ENCODE data around the gene PCNX2. TPM values are rescaled to one million over a fixed set of nuclear protein-coding genes. Genes with fewer than 3 reads are reported as not detected.
A peak's percentile ranks its signal among the peaks of the same experiment; 100 is the strongest.

PCNX2 gene, protein sequence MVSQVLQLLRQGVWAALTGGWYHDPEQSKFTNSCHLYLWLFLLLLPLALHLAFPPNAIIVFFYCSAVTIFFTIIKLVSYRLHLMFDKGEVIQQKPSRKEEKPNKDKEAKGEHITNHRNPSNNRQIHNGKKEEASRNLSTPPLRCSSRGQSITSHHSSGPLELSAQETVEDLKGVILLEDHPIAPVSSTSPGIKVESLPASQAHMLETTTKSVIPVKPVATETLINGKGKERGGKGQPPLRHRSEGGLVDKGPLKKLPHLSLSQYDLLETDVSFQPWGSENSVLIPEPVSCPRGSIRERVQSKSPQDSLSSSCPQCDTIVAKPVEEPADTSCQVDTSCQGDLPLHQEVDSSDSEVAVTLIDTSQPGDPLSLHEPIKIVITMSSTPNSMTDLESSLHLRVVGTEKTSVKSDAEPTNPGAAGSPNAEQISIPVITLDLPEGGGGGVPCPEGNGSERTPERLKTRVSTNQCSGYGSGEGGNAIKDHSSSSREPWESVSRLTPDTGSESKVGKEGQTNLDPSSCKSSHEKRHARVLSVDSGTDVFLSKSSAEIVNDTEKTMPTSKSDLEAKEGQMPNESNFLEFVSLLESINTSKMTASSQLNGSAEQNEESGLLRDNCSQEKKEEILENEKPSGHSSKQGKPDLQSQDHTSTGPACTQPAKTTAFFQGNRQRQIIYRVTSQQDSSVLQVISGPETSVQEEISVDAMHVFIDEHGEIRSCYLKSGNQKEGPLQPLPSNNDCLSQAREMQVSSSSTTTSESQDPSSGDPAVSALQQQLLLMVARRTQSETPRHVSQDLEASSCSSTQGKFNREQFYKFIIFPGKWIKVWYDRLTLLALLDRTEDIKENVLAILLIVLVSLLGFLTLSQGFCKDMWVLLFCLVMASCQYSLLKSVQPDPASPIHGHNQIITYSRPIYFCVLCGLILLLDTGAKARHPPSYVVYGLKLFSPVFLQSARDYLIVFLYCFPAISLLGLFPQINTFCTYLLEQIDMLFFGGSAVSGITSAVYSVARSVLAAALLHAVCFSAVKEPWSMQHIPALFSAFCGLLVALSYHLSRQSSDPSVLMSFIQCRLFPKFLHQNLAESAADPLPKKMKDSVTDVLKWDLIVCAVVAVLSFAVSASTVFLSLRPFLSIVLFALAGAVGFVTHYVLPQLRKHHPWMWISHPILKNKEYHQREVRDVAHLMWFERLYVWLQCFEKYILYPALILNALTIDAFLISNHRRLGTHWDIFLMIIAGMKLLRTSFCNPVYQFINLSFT (N-terminal part only)
- total RNA-seq (2014; rRNA removed; shearing (Covaris generic)) (9.5 and 13.7 TPM in 2 replicates), polyA plus RNA-seq (2016; fragmentation: Nextera tagmentation; extraction: Ambion mirVana) (4.6 and 5.0 TPM in 2 replicates)

DNA sequence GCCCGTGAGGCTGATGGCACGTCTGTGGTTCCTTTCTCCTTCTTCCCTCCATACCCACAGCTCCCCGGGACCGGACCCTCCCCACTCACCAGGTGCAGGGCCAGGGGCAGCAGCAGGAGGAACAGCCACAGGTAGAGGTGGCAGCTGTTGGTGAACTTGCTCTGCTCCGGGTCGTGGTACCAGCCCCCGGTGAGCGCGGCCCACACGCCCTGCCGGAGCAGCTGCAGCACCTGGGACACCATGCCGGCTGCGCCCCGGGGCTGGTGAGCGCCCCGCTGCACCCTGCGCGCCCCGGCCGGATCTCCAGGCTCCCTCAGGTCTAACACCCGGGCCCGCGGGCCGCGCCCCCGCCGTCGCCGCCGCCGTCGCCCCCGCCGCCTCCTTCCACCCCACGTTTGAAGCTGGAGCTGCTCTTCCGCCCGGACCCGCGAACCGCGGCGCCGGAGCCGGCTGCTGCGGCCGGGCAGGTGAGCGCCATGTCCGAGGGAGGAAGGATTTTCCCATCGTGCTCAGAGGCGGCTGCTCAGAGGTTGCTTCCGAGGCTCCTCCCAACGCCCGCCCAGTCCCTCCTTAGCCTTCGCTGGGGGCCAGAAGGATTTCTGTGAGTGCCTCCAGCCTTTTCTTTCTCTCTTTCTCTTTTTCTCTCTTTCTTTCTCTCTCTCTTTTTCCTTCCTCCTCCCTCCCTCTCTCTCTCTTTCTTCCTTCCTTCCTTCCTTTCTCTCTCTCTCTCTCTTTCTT is at the start of gene PCNX2:
Gene PCNX2, minus strand, starts transcription at position 489 of the 738 bp plus-strand sequence. Its CDS starts 247 bp downstream, at position 242.
- 1 to 2% methylated on average over 27 to 52 of the region's 54 CpGs for WGBS, 2 experiments (ENCODE audit: low coverage in 1 of 2, low lambda C conversion rate in 2 of 2, missing lambda C conversion rate in 2 of 2)
- no peaks in the 10 kb centered on the region for H3K36me3 ChIP-seq (ENCODE audit: low read depth)
- peak within 1 kb of the TSS; percentile 90 for H3K4me3 ChIP-seq
- H3K27me3 ChIP-seq (replicated peaks; ENCODE audit: insufficient read depth): no peaks in the 10 kb centered on the region
- no peaks in the 10 kb centered on the region for H3K9me3 ChIP-seq (ENCODE audit: low read depth)
- DNase-seq: peak; percentile 84
- peak within 1 kb of the TSS; percentile 91 for H3K4me2 ChIP-seq (ENCODE audit: unreplicated experiment)
- TF ChIP-seq EZH2 (IDR thresholded peaks at IDR 0.05; ENCODE audit: insufficient read depth, poor library complexity, severe bottlenecking): no peak
- no peak for TF ChIP-seq EZH2phosphoT487 (IDR thresholded peaks at IDR 0.05; ENCODE audit: insufficient read depth, low read depth)
- peaks cover 22% of the 10 kb centered on the region for H3K4me1 ChIP-seq (ENCODE audit: insufficient read depth)
- H4K20me1 ChIP-seq (ENCODE audit: insufficient read depth): no peaks in the 10 kb centered on the region
- peak within 1 kb of the TSS; percentile 52 for H3K27ac ChIP-seq
- peak within 1 kb of the TSS; percentile 95 for H2AFZ ChIP-seq
- H3K9me2 ChIP-seq (ENCODE audit: insufficient read depth): no peaks in the 10 kb centered on the region
- peaks cover 26% of the 10 kb centered on the region; the same call in 1 of the 2 replicates for H3F3A ChIP-seq (ENCODE audit: insufficient read depth)
- peak within 1 kb of the TSS; percentile 79 for H3K9ac ChIP-seq
- in situ Hi-C loops (cut with MboI): no loop called here
- peaks cover 48% of the 10 kb centered on the region for H3K79me2 ChIP-seq (ENCODE audit: insufficient read depth)

DNA sequence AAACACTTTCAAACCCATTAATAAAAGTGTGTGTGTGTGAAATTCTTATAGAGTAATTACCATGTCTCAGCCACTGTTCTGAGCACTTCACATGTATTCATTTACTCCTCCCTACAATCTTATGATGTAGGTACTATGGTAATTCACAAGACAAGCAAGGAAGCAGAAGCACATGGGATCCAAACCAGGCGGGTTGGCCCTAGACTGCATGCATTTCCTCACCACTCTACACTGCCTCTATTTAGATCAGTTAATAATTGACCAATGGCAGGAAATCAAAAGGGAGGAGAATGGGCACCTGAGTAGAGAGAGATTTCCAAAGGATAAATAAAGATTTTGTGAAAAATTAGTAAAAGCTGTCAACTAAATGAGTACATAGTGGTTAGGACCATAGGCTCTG is 47.7 kb upstream of the PCNX2 start:
- Histone ChIP-seq H3F3A (ENCODE audit: insufficient read depth) (no peaks in the 10 kb centered on the region), H2AFZ (no peak overlapping the region), H3K79me2 (ENCODE audit: insufficient read depth) (no peaks in the 10 kb centered on the region), H3K9me3 (ENCODE audit: low read depth) (no peaks in the 10 kb centered on the region), H3K9me2 (ENCODE audit: insufficient read depth) (no peaks in the 10 kb centered on the region), H4K20me1 (ENCODE audit: insufficient read depth) (no peaks in the 10 kb centered on the region), H3K4me3 (no peak overlapping the region), H3K4me1 (ENCODE audit: insufficient read depth) (no peaks in the 10 kb centered on the region), H3K4me2 (ENCODE audit: unreplicated experiment) (no peak overlapping the region), H3K9ac (no peak overlapping the region), H3K27me3 (replicated peaks; ENCODE audit: insufficient read depth) (no peaks in the 10 kb centered on the region), H3K27ac (no peak overlapping the region), H3K36me3 (ENCODE audit: low read depth) (no peaks in the 10 kb centered on the region)
- DNase-seq: no peak
- TF ChIP-seq EZH2 (IDR thresholded peaks at IDR 0.05; ENCODE audit: insufficient read depth, poor library complexity, severe bottlenecking): no peak
- TF ChIP-seq EZH2phosphoT487 (IDR thresholded peaks at IDR 0.05; ENCODE audit: insufficient read depth, low read depth): no peak
- WGBS, 2 experiments (ENCODE audit: low coverage in 1 of 2, low lambda C conversion rate in 2 of 2, missing lambda C conversion rate in 2 of 2): 48 to 57% methylated on average over 1 of the region's 1 CpG
- in situ Hi-C loops (cut with MboI): no loop called here

- H4K20me1 ChIP-seq (ENCODE audit: insufficient read depth): no peaks in the 10 kb centered on the region
- H3K4me3 ChIP-seq: no peak overlapping the region
- no peaks in the 10 kb centered on the region for H3K9me3 ChIP-seq (ENCODE audit: low read depth)
- DNase-seq: no peak
- no peak overlapping the region for H3K9ac ChIP-seq
- H3F3A ChIP-seq (ENCODE audit: insufficient read depth): no peaks in the 10 kb centered on the region
- TF ChIP-seq EZH2 (IDR thresholded peaks at IDR 0.05; ENCODE audit: insufficient read depth, poor library complexity, severe bottlenecking): no peak
- TF ChIP-seq EZH2phosphoT487 (IDR thresholded peaks at IDR 0.05; ENCODE audit: insufficient read depth, low read depth): no peak
- H3K9me2 ChIP-seq (ENCODE audit: insufficient read depth): no peaks in the 10 kb centered on the region
- H3K4me2 ChIP-seq (ENCODE audit: unreplicated experiment): no peak overlapping the region
- H2AFZ ChIP-seq: no peak overlapping the region
- in situ Hi-C loops (cut with MboI): no loop called here
- peaks cover 7% of the 10 kb centered on the region; the same call in 1 of the 2 replicates for H3K27me3 ChIP-seq (replicated peaks; ENCODE audit: insufficient read depth)
- no peak overlapping the region for H3K27ac ChIP-seq
- H3K4me1 ChIP-seq (ENCODE audit: insufficient read depth): no peaks in the 10 kb centered on the region
- H3K36me3 ChIP-seq (ENCODE audit: low read depth): no peaks in the 10 kb centered on the region
- H3K79me2 ChIP-seq (ENCODE audit: insufficient read depth): no peaks in the 10 kb centered on the region
Measured at GRCh38 chr1:233342086-233342485, 46.6 kb upstream of the PCNX2 start.

All from GM23248 (cell line).